K562 (cell line): ENCODE measurements around the gene XPO6. TPM values are rescaled to one million over a fixed set of nuclear protein-coding genes. Genes with fewer than 3 reads are reported as not detected.

ENCODE experiments used
- ATAC-seq: fragments of 200-7000 bp; cut with Tn5 transposase; 3 replicates; pipeline ENCODE4 v1.9.1; 2020; ENCODE audit warnings: moderate library complexity
- BruUV-seq: library from RNA; stranded (reverse); fragments of 400-500 nt; replicated peaks from 2 replicates; lab custom pipeline; 2021; lab: Mats Ljungman, UMichigan
- CTCF ChIA-PET: fragments of 300-600 bp; formaldehyde crosslinking; extraction: SDS; loops from one replicate; lab custom pipeline; 2021; ENCODE audit warnings: low intra/inter-chr PET ratio; lab: Yijun Ruan, JAX
- POLR2A ChIA-PET: fragments of 300-600, 350-650 bp; sonication (Branson Sonifier 250); formaldehyde crosslinking; extraction: SDS; loops from one replicate; lab custom pipeline; 2021; ENCODE audit warnings: antibody characterized with exemption, inconsistent platforms; lab: Yijun Ruan, JAX
- DNase-seq, 4 experiments: peaks; one replicate each; pipeline versions ENCODE4 v3.0.0 to v3.0.0-alpha.2; 2011 to 2018; ENCODE audit warnings: low spot score in 3 of 4, mixed read lengths in 3 of 4; ENCODE audit errors: extremely low read depth in 1 of 4
- FAIRE-seq: peaks from 2 replicates; lab custom pipeline; 2011; peaks lifted over from hg19 to GRCh38; lab: Jason Lieb, UNC
- H2AFZ ChIP-seq: 2 replicates; pipeline ENCODE4 v1.6.0; 2011; ENCODE audit warnings: low read depth, low read length, control low read depth, inconsistent platforms
- H3K27ac ChIP-seq: fragments of 200-600 bp; 3 replicates; pipeline ENCODE4 v1.8.0; 2011; ENCODE audit warnings: low read depth, mild to moderate bottlenecking, control low read depth, inconsistent platforms, low read length, moderate library complexity, mixed read lengths; ENCODE audit errors: extremely low read depth
- H3K27me3 ChIP-seq, 2 experiments: fragments of 300-600 bp in 1 of 2; 2 replicates in 1 of 2; 3 replicates in 1 of 2; pipeline versions ENCODE4 v1.6.0 to v1.8.0; 2011; ENCODE audit warnings: inconsistent platforms in 2 of 2, low read length in 2 of 2, mild to moderate bottlenecking in 1 of 2, mixed read lengths in 1 of 2, moderate library complexity in 1 of 2; ENCODE audit not compliant: control insufficient read depth in 2 of 2, insufficient read depth in 2 of 2
- H3K36me3 ChIP-seq: fragments of 300-600 bp; 3 replicates; pipeline ENCODE4 v1.8.0; 2011; ENCODE audit warnings: mild to moderate bottlenecking, low read length, inconsistent platforms; ENCODE audit not compliant: control insufficient read depth, insufficient read depth
- H3K4me1 ChIP-seq, 2 experiments: fragments of 200-600 bp in 1 of 2; replicated peaks in 1 of 2; 2 replicates in 1 of 2; 3 replicates in 1 of 2; pipeline versions ENCODE4 v1.5.1 to v1.8.0; 2011; ENCODE audit warnings: inconsistent platforms in 2 of 2, low read length in 2 of 2, mild to moderate bottlenecking in 1 of 2, mixed read lengths in 1 of 2, moderate library complexity in 1 of 2; ENCODE audit not compliant: control insufficient read depth in 2 of 2, insufficient read depth in 2 of 2
- H3K4me2 ChIP-seq: 2 replicates; pipeline ENCODE4 v1.6.1; 2011; ENCODE audit warnings: low read length, control low read depth, inconsistent platforms, mixed read lengths; ENCODE audit not compliant: insufficient read depth
- H3K4me3 ChIP-seq: fragments of 200-600 bp; sonication (generic), shearing (Covaris generic); 2 replicates; pipeline ENCODE4 v1.5.1; 2016; ENCODE audit warnings: control low read depth, inconsistent platforms
- H3K79me2 ChIP-seq: fragments of 200-600 bp; 3 replicates; pipeline ENCODE4 v1.8.0; 2011; ENCODE audit warnings: low read length, inconsistent platforms; ENCODE audit not compliant: control insufficient read depth, insufficient read depth
- H3K9ac ChIP-seq, 2 experiments: 2 replicates each; pipeline versions ENCODE4 v1.6.0 to v1.6.1; 2011; ENCODE audit warnings: low read depth in 2 of 2, low read length in 2 of 2, control low read depth in 1 of 2, inconsistent platforms in 1 of 2, mild to moderate bottlenecking in 1 of 2, mixed read lengths in 1 of 2; ENCODE audit not compliant: insufficient read depth in 1 of 2
- H3K9me1 ChIP-seq: one replicate; pipeline ENCODE4 v1.6.0; 2011; ENCODE audit warnings: inconsistent platforms, mild to moderate bottlenecking, low read length, moderate library complexity; ENCODE audit not compliant: control insufficient read depth, insufficient read depth
- H3K9me3 ChIP-seq: replicated peaks from 2 replicates; pipeline ENCODE4 v1.5.1; 2011; ENCODE audit warnings: low read depth, low read length, inconsistent platforms; ENCODE audit not compliant: control insufficient read depth, insufficient read depth
- H4K20me1 ChIP-seq: replicated peaks from 2 replicates; pipeline ENCODE4 v1.6.1; 2011; ENCODE audit warnings: low read length, inconsistent platforms, mixed read lengths; ENCODE audit not compliant: control insufficient read depth, insufficient read depth
- BHLHE40 ChIP-seq: IDR thresholded peaks from 2 replicates; pipeline ENCODE4 v1.6.1; 2011; ENCODE audit warnings: low read length, improper control_type of control experiment
- GTF2F1 ChIP-seq: IDR thresholded peaks from 2 replicates; pipeline ENCODE4 v1.6.1; 2011; ENCODE audit warnings: low read depth, low read length, improper control_type of control experiment
- KDM1A ChIP-seq, 2 experiments: fragments of 450-650 bp; IDR thresholded peaks; 2 replicates each; pipeline ENCODE4 v1.6.1; 2016; ENCODE audit warnings: mild to moderate bottlenecking in 2 of 2
- MYNN ChIP-seq, 2 experiments: sonication (generic); formaldehyde crosslinking in 1 of 2; IDR thresholded peaks; 2 replicates each; pipeline versions ENCODE4 v1.5.0 to v1.6.1; 2016 to 2020; ENCODE audit warnings: antibody characterized with exemption in 1 of 2, missing genetic modification reagents in 1 of 2
- PCBP1 ChIP-seq: fragments of 200-400 bp; formaldehyde crosslinking; IDR thresholded peaks from 2 replicates; pipeline ENCODE4 v1.6.1; 2018; ENCODE audit warnings: mild to moderate bottlenecking, low read depth, low read length; ENCODE audit not compliant: poor library complexity, severe bottlenecking
- POLR2G ChIP-seq: fragments of 200-400 bp; formaldehyde crosslinking; IDR thresholded peaks from 2 replicates; pipeline ENCODE4 v1.6.1; 2017; ENCODE audit warnings: low read depth, mild to moderate bottlenecking, antibody characterized with exemption, low read length, moderate library complexity
- SOX6 ChIP-seq: fragments of 450-650 bp; IDR thresholded peaks from 2 replicates; pipeline ENCODE4 v1.6.1; 2014; ENCODE audit warnings: mild to moderate bottlenecking
- SPI1 ChIP-seq: IDR thresholded peaks from 2 replicates; pipeline ENCODE4 v1.6.1; 2011; ENCODE audit warnings: low read depth, low read length, control low read depth, borderline replicate concordance
- XRCC5 ChIP-seq: fragments of 200-400 bp; formaldehyde crosslinking; IDR thresholded peaks from 2 replicates; pipeline ENCODE4 v1.6.1; 2017; ENCODE audit warnings: low read depth, mild to moderate bottlenecking, low read length
- ZNF232 ChIP-seq: sonication (generic); formaldehyde crosslinking; IDR thresholded peaks from 2 replicates; pipeline ENCODE4 v1.8.0; 2022; ENCODE audit warnings: mild to moderate bottlenecking, missing genetic modification reagents
- ZNF431 ChIP-seq: sonication (generic); formaldehyde crosslinking; IDR thresholded peaks from 2 replicates; pipeline ENCODE4 v1.8.0; 2022; ENCODE audit warnings: mild to moderate bottlenecking, missing genetic modification reagents
- ZNF445 ChIP-seq: fragments of 250-450 bp; sonication (Bioruptor Pico); IDR thresholded peaks from 2 replicates; pipeline ENCODE4 v1.4.0; 2020; ENCODE audit warnings: low read depth, mild to moderate bottlenecking, moderate library complexity
- ZNF518B ChIP-seq: fragments of 250-450 bp; sonication (Bioruptor Pico); IDR thresholded peaks from 2 replicates; pipeline ENCODE4 v1.5.0; 2021; ENCODE audit warnings: mild to moderate bottlenecking, moderate library complexity
- ZNF592 ChIP-seq: fragments of 450-650 bp; IDR thresholded peaks from 2 replicates; pipeline ENCODE4 v1.6.1; 2017; ENCODE audit warnings: antibody characterized with exemption, mild to moderate bottlenecking
- ZNF668 ChIP-seq: fragments of 250-450 bp; sonication (Bioruptor Pico); IDR thresholded peaks from 2 replicates; pipeline ENCODE4 v1.8.0; 2022; ENCODE audit warnings: mild to moderate bottlenecking, inconsistent platforms
- WGBS: fragments of 100-300 bp; shearing (Covaris generic); methylation state at CpG from one replicate; pipeline ENCODE4 v1.1.6; 2016; ENCODE audit warnings: low coverage, mixed read lengths; ENCODE audit not compliant: insufficient coverage; ENCODE audit errors: missing lambda C conversion rate; 5-methylcytosine and 5-hydroxymethylcytosine counted together
- in situ Hi-C: fragments of 300-500 bp; cut with MboI; formaldehyde crosslinking; loops from 4 replicates; pipeline ENCODE4 v1.15.0; 2018; ENCODE audit warnings: inconsistent platforms, mixed read lengths
- intact Hi-C: fragments of 100-400 bp; cut with micrococcal nuclease; formaldehyde crosslinking; loops from 2 replicates; pipeline ENCODE4 v1.14.2; 2022
- polyA plus RNA-seq, 8 experiments: library from polyadenylated mRNA; depleted of rRNA in 4 of 8; stranded (reverse) in 5 of 8; unstranded in 3 of 8; fragments of >200 nt; fragmentation: Nextera tagmentation in 2 of 8; fragmentation: Illumina TruSeq in 1 of 8; extraction: Ambion mirVana in 2 of 8; extraction: Trizol in 1 of 8; gene quantifications; 2 replicates each; pipeline versions ENCODE4 v1.2.1 to v1.2.3, GENCODE V29; 2011 to 2014; ENCODE audit warnings: inconsistent platforms in 1 of 8, missing spikeins in 1 of 8
- total RNA-seq, 7 experiments: library from RNA; depleted of rRNA in 6 of 7; stranded (reverse); fragments of >200 nt in 6 of 7; fragmentation: Illumina TruSeq in 2 of 7; extraction: Trizol in 2 of 7; gene quantifications; 2 replicates each; pipeline versions ENCODE4 v1.2.1 to v1.2.3, GENCODE V29; 2011 to 2021; ENCODE audit warnings: low replicate concordance in 1 of 7

XPO6 gene
- total and polyA plus RNA-seq, 9 of the 15 experiments (the other 6 are each of a cell fraction or from before 2014, with no cell fraction given): 11.2 to 196 (median 119) TPM

- no peak for TF ChIP-seq ZNF431 (CRISPR knock-in tag)
- no peak for TF ChIP-seq ZNF232
- TF ChIP-seq GTF2F1: no peak
Measured at GRCh38 chr16:28161626-28162025, 50.1 kb downstream of the XPO6 start (continued).

DNA sequence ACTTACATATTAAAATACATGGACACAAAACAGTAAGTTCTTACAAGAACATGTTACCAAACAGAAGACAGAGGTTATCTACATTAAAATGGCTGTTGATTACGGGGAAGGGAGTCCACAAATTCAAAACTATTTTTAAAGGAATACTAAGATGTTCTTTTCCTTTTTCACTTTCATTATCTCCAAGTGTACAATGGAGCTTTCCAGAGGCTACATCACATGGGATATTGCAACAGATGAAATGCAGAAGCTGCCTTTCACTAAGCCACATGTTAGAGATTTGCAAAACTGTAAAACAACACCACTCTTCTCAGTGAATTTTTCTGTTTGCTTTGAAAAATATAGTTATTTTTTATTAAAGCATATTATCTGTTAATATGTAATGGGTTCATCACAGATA lies 53.6 kb downstream of the XPO6 start:
- H3K27me3 ChIP-seq: no peaks in the 10 kb centered on the region
- no peak for FAIRE-seq
- peaks cover 79% of the 10 kb centered on the region for H3K36me3 ChIP-seq
- no peak overlapping the region for H3K27ac ChIP-seq
- ATAC-seq: no peak
- no peaks in the 10 kb centered on the region; the same call in 1 of the 2 replicates for H4K20me1 ChIP-seq
- 92% methylated on average over 1 of the region's 1 CpG for WGBS
- no peak overlapping the region for H3K4me2 ChIP-seq
- no peaks in the 10 kb centered on the region for H3K4me1 ChIP-seq
- no peaks in the 10 kb centered on the region for H3K9me3 ChIP-seq
- BruUV-seq: no TSS peak
- H3K9me1 ChIP-seq: no peaks in the 10 kb centered on the region
- H3K9ac ChIP-seq: no peak overlapping the region
- H3K4me3 ChIP-seq: no peak overlapping the region
- ChIA-PET CTCF (no interaction called here), POLR2A (interaction anchor here (1.3 kb wide), 2 partner anchors 9 to 17 kb away, joined by 3 to 7 read pairs; no protein-coding TSS in a partner anchor)
- no peak overlapping the region for H2AFZ ChIP-seq
- in situ Hi-C loops: no loop called here
- DNase-seq: no peak
- intact Hi-C loops: no loop called here
- peaks cover 49% of the 10 kb centered on the region; the same call in 2 of the 3 replicates for H3K79me2 ChIP-seq
- TF ChIP-seq ZNF592: no peak
- TF ChIP-seq PCBP1: no peak
- no peak for TF ChIP-seq SOX6
- no peak for TF ChIP-seq POLR2G
- no peak for TF ChIP-seq SPI1
- TF ChIP-seq BHLHE40: no peak
- TF ChIP-seq ZNF445 (CRISPR knock-in tag): no peak
- TF ChIP-seq ZNF518B (CRISPR knock-in tag): no peak
- TF ChIP-seq XRCC5: no peak
- no peak for TF ChIP-seq MYNN (IDR thresholded peaks at IDR 0.05)
- TF ChIP-seq MYNN (CRISPR knock-in tag; IDR thresholded peaks at IDR 0.05): no peak
- no peak for TF ChIP-seq KDM1A (IDR thresholded peaks at IDR 0.05)
- TF ChIP-seq ZNF668 (CRISPR knock-in tag): no peak
